Measurements from ENCODE around the gene HERC2.

Gene HERC2

GRCh38 chr15:28099555-28100140 is 222.3 kb downstream of the HERC2 start:
- in situ Hi-C loops (cut with MboI; ENCODE audit: low sequenced_read_pairs) = no loop called here

- in situ Hi-C loops (cut with MboI; ENCODE audit: low sequenced_read_pairs) = no loop called here
Observed at GRCh38 chr15:28098766-28099554, 223.0 kb downstream of the HERC2 start, which contains the start of gene OCA2. TSS of gene OCA2 (minus strand) at chr15:28099315. CDS start at chr15:28081874, 17,441 bp downstream.

GRCh38 chr15:28098360-28098765 is 223.6 kb downstream of the HERC2 start:
- in situ Hi-C loops (cut with MboI; ENCODE audit: low sequenced_read_pairs) = no loop called here

GRCh38 chr15:28097656-28098359 is 224.2 kb downstream of the HERC2 start:
- in situ Hi-C loops (cut with MboI; ENCODE audit: low sequenced_read_pairs) = no loop called here

GRCh38 chr15:28096670-28097431 is 225.1 kb downstream of the HERC2 start:
- in situ Hi-C loops (cut with MboI; ENCODE audit: low sequenced_read_pairs) = no loop called here

- in situ Hi-C loops (cut with MboI; ENCODE audit: low sequenced_read_pairs) = no loop called here
Observed at GRCh38 chr15:28096411-28096669, 225.6 kb downstream of the HERC2 start.

- in situ Hi-C loops (cut with MboI; ENCODE audit: low sequenced_read_pairs) = no loop called here
Observed at GRCh38 chr15:28094732-28095521, 227.1 kb downstream of the HERC2 start.

- in situ Hi-C loops (cut with MboI; ENCODE audit: low sequenced_read_pairs) = no loop called here
Observed at GRCh38 chr15:28093752-28094535, 228.0 kb downstream of the HERC2 start.

GRCh38 chr15:28091313-28091712 is 230.7 kb downstream of the HERC2 start:
- in situ Hi-C loops (cut with MboI; ENCODE audit: low sequenced_read_pairs) = no loop called here

- in situ Hi-C loops (cut with MboI; ENCODE audit: low sequenced_read_pairs) = no loop called here
Observed at GRCh38 chr15:28086175-28086703, 235.7 kb downstream of the HERC2 start.

GRCh38 chr15:28085489-28086174 is 236.3 kb downstream of the HERC2 start:
- in situ Hi-C loops (cut with MboI; ENCODE audit: low sequenced_read_pairs) = no loop called here

GRCh38 chr15:28084547-28084946 is 237.4 kb downstream of the HERC2 start:
- in situ Hi-C loops (cut with MboI; ENCODE audit: low sequenced_read_pairs) = no loop called here

GRCh38 chr15:28082891-28083684 is 238.9 kb downstream of the HERC2 start:
- in situ Hi-C loops (cut with MboI; ENCODE audit: low sequenced_read_pairs) = no loop called here

GRCh38 chr15:28081594-28081993 is 240.4 kb downstream of the HERC2 start:
- in situ Hi-C loops (cut with MboI; ENCODE audit: low sequenced_read_pairs) = no loop called here

GRCh38 chr15:28080386-28080785 is 241.6 kb downstream of the HERC2 start:
- in situ Hi-C loops (cut with MboI; ENCODE audit: low sequenced_read_pairs) = no loop called here

GRCh38 chr15:28079313-28079969 is 242.5 kb downstream of the HERC2 start:
- in situ Hi-C loops (cut with MboI; ENCODE audit: low sequenced_read_pairs) = no loop called here

- in situ Hi-C loops (cut with MboI; ENCODE audit: low sequenced_read_pairs) = no loop called here
Observed at GRCh38 chr15:28078191-28078719, 243.7 kb downstream of the HERC2 start.
